ENCODE measurements around the gene ATXN7L2.

The ATXN7L2 gene

DNA sequence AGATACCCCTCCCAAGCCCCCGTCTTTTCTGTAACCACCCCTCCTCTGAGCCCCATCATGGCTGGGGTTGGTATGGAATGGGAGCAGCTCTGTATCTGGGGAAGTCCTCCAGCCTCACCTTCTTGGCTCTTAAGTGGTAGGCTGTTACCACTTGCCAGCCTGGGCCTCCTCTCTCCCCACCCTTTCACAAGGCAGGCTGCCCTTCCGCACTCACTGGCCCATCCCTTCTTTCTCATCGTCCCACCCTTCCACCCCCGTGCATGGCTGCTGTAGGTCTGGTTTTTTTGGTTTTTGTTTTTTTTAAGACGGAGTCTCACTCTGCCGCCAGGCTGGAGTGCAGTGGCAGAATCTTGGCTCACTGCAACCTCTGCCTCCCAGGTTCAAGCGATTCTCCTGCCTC, 15.4 kb downstream of the ATXN7L2 start:
- DNase-seq: no peak

GRCh38 chr1:109499661-109500536, 16.2 kb downstream of the ATXN7L2 start:
- peak; percentile 54 for DNase-seq

DNA sequence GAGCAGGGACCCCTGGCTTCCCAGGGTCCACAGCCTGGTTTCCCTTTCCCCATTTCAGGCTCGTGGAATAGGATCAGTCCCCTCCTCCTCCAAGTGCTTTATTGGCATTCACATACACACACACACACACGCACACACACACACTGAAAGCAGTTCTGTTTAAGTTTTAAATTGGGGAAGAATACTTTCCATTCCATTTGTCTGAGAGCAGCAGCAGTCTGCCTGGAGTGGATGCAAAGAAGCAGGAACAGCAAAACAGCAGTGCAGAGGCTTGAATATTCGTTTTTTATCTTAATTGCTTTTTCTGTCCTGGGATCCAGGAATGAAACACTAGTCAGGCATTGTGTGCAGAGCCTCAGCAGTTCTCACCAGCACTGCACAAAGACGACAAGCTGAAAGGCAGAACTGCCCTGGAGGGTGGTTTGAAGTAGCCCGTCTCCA, 17.3 kb downstream of the ATXN7L2 start:
- no peak for DNase-seq

- DNase-seq: no peak
These were observed 18.1 kb downstream of the ATXN7L2 start for GRCh38 chr1:109501644-109502363.

GRCh38 chr1:109502364-109502851, 18.7 kb downstream of the ATXN7L2 start:
- peak; percentile 76 for DNase-seq

DNA sequence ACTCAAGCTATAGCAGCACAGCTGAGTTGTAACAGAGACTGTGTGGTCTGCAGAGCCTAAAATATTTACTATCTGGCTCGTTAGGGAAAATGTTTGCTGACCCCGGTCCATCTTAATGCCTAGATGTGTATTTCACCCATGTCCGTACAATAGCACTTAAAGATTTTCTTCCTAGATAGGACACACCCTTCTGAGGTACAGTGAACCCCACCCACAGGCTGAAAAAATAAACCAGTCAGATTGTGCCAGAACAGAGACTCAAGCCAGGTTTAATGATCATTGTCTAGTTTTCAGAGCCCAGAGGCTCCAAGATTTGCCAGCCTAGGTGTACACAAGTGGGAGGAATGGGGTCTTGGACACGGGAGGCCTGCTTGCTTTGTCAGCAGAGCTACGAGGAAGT, 20.2 kb downstream of the ATXN7L2 start:
- DNase-seq: no peak

DNA sequence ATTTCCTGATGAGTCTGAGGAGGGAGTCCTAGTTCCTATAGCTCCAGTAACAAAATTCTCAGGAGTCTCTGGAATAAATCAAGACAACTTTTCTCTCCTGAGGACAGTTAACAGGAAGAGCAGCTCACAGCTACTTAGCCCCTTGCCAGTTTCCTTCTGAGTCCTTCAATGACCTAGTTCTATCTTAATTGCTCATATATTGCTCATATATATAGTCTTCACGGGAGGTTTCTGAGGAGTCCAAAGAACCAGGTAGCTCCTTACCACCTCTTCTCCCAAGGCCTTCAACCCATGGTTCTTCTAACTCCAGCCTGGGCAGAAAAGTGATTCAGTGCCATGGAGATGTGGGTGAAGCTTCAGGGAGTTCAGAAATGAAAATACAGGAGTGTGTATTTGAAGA, 21.3 kb downstream of the ATXN7L2 start:
- DNase-seq: no peak

- no peak for DNase-seq
These were observed 24.5 kb downstream of the ATXN7L2 start for GRCh38 chr1:109508001-109508872.

GRCh38 chr1:109508873-109509175, 25.1 kb downstream of the ATXN7L2 start:
- DNase-seq: no peak

DNA sequence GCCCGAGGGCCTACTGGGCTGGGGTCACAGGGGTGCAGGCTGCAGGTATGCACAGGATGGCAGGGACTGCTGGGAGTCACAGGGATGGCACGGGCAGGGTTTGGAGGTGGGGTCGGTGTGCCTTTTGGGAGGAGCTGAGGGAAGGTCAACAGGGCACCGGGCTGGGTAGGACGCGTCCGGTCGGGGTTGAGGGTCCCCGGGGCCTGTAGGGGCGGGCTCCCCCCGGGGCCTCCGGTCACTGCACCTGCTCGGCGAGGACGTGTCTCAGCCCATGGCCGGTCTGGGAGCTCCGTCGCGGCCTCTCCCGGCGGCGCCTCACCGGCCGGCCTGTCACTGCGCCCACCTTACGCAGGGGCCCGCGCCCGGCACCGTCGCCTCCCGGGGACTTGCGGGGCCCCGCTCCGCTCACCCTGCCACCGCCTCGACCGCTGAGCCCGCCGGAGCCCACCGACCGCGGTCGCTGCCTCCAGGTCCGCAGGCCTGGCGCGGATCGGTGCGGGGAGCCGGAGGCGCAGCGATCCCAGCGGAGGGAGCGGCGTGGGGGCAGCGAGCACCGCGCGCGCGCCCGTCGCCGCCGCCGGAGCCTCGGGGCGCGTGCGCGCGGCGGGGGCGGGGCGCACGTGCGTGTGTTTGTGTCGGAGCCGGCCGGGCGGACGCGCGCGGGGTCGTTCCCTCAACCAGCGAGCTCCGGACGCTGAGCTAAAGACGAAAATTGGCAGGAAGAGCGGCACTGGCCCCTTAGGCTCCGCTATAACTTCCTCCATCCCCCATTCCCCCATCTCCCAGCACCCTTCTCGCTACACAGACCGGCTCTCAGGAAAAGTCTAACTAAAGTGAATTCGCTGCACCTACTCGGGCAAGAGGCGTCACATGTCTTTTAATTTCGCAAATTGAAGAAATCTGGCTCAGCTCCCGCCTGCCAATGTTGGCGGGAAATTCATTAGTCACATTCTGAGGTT, 25.8 kb downstream of the ATXN7L2 start, which contains the start of gene AMIGO1:
Gene AMIGO1 (minus strand): TSS at position 552 of the 959 bp plus-strand sequence. CDS start 815 bp downstream, outside the sequence.
- peak; percentile 30 for DNase-seq

DNA sequence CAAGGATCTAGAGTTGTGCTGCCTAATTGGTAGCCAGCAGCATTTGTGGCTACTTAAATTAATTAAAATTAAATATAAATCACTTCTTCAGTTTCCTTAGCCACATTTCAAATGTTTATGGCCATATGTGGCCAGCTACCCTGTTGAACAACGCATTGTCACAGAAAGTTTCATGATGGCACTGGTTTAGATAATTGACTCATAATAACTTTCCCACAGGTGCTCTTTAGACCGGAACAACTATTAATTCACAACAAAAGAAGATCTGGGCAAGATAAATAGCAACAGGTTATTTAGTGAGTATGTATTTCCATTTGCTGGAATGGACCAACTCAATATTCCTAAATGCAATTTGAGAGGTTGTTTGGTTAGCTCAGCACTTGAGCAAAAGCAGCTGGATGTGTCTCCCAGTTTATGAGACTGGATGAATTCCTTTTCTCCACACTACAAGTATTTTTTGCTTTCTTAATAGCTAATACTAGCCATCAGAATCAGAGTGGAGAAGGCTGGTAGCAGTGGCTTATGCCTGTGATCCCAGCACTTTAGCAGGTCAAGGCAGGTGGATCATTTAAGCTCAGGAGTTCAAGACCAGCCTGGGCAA, 29.5 kb downstream of the ATXN7L2 start:
- DNase-seq: no peak

- DNase-seq: no peak
These were observed 31.1 kb downstream of the ATXN7L2 start for GRCh38 chr1:109514846-109515245.

GRCh38 chr1:109516872-109517271, 33.2 kb downstream of the ATXN7L2 start:
- DNase-seq: no peak

DNA sequence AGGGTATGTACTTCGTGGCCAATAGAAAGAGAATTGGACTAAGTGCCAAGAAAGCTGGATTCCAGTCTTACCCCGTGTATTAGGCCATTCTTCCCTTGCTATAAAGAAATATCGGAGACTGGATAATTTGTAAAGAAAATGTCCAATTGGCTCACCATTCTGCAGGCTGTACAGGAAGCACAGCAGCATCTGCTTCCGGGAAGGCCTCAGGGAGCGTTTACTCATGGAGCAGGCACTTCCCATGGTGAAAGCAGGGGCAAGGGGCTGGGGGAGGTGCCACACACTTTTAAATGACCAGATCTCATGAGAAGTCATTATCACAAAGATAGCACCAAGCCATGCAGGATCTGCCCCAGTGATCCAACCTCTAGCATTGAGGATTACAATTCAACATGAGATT, 33.6 kb downstream of the ATXN7L2 start:
- no peak for DNase-seq

GRCh38 chr1:109521002-109521951, 37.6 kb downstream of the ATXN7L2 start:
- no peak for DNase-seq

DNA sequence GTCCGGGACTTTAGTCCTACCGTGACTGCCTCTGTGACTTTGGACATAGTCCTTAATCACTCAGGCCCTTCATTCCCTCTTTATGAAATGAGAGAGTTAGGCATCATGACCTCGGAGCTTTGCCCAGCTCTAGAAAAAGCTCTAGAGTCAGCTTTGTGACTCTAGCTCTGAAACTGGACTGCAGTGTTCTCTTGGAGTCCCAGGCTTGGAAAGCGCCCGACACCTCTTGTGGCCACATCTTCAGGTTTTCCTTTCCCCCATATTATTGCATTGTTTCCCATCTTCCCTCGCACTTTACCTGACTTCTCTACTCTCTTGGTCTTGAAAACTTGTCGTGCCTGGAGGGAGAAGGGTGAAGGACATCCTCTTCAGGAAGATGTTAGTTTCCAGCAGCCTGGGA, 38.3 kb downstream of the ATXN7L2 start:
- DNase-seq: no peak

- no peak for DNase-seq
These were observed 40.0 kb downstream of the ATXN7L2 start for GRCh38 chr1:109523706-109524105.

DNA sequence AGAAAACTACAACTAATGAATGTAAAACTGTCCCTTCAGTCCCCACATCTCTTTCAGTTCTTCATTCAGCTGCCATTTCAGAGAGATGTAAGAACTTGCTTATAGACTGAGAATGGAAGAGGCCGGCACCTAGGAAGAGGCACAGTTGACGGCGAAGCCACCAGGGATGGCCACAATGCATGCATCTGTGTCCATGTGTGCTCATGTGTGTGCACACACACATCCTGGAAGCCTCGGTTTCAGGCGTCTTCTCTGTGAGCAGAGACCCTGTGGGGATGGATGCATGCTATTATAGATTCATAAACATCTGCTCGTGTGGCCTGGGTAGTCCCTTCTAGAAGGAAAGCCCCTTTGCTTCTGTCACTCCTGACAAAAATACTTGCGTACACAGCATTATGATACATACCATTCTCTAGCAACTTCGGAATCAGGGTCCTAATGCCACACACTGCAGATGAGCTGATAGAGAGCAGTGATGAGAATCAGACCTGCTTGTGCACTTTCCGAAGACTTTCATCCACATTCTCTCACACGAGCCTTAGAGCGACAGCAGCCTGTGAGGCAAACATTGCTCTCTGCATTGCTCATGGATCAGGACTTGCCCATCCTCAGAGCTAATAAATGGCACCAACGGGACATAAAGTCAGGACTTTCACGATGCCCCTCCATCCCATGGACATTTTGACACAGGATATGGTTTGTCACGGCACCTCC, 43.5 kb downstream of the ATXN7L2 start:
- DNase-seq: no peak

All from CD4-positive, alpha-beta T cell treated with Interleukin-4 for 4 hours (primary cell).